Hematopoietic multipotent progenitor cell treated with erythropoietin and hydrocortisone succinate and interleukin-3 and kit ligand, for 6 days (in vitro differentiated cells): Measurements from ENCODE around the gene HOXD13.

Experiments used
- DNase-seq: peaks from one replicate; pipeline ENCODE4 v3.0.0-alpha.2; 2015

HOXD13 gene

GRCh38 chr2:176121190-176122051 lies 28.9 kb downstream of the HOXD13 start:
- no peak for DNase-seq

DNA sequence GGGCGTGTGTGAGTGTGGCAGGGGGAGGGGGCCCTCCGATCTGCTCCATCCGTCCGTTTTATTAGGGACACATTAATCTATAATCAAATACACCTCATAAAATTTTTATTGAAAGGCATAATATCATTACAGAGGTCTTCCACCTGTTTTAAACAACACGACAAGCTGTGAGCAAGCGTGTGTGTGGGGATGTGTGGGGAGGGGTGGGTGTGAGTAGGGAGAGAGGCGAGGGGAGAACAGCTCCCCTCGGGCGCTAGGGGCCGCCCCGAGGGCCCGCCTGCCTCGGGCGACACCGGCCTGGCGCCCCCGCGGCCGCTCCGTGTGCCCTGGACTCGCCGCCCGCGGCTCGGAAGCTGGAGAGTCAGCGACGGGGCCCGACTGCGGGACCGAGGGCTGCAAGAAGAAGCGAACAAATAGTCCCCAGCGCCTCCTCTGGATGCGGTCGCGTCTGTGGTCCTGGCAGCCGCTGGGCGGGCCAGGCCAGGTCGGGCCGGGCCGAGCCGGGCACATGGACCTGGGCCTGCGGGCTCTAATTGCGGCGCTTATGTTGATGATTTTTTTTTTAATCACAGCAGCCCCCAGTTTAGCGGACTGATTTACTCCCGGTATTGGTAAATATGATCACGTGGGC lies 29.6 kb downstream of the HOXD13 start:
- DNase-seq, result no peak

- DNase-seq, result no peak
Observed at GRCh38 chr2:176122683-176123410, 30.3 kb downstream of the HOXD13 start, which contains the start of gene HOXD9. Gene HOXD9, plus strand, starts transcription at chr2:176122719. Its CDS starts 50 bp downstream, at chr2:176122769.

- DNase-seq, result no peak
Observed at GRCh38 chr2:176123411-176124109, 31.0 kb downstream of the HOXD13 start.

- DNase-seq, result no peak
Observed at GRCh38 chr2:176124110-176124946, 31.8 kb downstream of the HOXD13 start.

DNA sequence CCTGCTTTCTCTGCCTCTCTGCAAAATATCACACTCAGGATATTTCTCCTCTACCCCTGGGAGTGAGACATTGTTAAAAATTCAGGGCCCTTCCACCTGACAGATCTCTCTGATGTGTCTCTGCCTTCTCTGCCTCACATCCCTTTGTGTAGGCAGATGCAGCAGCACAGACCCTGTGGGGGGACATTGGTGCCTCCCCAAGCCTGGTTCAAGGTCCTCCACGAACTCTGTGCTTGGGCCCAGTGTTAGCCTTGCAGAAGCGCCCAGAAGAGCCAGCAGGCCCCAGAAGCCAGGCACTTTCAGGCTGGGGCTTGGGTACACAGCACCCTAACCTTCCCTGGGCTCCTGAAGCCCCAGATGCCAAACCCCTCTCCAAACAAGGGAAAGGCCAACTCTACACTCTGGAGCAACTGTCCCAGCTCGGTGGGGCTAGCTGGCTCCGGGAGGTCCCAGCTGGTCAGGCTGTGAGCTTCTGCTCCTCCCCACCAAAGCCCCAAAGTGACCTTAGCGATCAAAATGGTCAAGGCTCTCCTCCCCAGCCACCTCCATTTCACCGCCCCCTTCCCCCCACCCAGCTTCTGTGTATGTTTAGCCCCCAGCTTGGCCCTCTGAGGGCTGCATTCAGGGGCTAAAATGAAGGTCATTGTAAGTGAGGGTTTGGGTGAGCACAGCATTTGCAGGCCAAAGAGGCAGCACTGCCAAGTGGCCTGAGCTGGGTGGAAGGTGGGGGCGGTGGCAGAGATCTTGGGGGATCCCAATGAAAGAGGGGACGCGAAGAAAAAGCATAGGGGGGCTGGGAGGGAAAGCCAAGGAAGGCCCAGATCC lies 32.6 kb downstream of the HOXD13 start:
- DNase-seq, result no peak

DNA sequence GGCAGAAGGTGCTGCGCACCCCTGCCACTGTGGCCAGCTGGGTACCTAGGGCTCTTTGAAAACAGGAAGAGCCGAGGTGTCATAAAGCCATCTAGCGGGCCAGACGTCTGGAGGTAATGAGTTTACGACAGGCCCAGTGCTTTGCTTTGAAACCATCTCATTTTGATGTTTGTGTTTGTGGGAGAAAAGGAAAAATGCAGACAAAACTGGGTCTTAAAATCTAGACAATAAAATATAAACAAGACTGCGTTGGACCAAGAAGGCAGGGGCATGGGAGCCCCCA lies 33.2 kb downstream of the HOXD13 start:
- no peak for DNase-seq

GRCh38 chr2:176126929-176127773 lies 34.6 kb downstream of the HOXD13 start:
- DNase-seq, result peak; percentile 84

DNA sequence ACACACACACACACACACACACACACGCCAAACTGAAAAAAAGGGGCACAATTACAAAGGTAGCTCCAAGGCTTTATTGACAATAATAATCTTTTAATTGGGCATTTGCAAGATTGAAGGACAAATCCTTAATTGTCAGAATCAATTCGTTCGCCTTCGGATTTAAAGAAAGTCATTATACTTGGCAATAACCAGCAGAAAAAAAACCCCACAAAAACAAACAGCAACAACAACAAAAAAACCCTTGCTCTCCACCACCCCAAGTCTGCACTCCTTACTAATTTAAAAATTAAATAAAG lies 35.2 kb downstream of the HOXD13 start:
- DNase-seq, result no peak

DNA sequence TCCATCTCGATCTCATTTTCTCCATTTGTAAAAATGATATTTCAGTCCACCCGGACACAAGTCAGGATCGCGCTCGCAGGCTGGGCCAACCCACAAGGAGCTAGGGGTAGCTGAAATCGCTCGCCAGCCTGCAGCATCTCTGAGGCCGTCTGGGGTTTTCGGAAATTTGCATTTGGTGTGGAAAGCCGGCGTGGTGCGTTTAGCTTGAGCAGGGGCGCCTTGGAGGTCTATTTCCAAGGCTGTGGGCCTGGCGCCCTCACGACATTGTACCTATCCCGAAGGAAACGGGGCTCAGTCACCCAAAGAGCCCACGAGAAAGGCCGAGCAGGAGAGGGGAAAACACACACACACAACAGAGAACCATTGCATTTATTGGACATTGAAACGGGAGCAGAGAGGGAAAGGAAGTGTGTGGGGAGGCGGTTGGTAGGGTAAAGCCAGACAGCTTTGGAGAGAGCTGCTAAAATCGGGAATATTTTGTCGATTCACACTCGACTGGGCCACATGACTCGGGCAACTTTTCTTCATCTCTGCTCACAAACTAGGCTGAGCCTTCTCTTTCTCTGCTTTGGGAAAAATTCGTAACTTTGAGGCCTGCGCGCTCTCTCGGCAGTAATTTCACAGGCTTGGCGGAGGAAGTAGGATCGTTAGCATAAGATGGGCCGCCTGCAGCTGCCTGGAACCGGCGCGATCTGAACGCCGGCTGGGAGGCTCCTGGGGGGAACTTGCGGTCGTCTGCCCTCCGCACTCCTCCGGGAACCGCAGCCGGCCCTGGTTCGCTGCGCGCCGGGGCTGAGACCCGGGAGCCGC lies 35.9 kb downstream of the HOXD13 start:
- no peak for DNase-seq

GRCh38 chr2:176128982-176129796 lies 36.7 kb downstream of the HOXD13 start, which contains the start of gene HOXD8:
Gene HOXD8, plus strand, starts transcription at chr2:176129705. Its CDS starts 662 bp downstream, at chr2:176130367.
- DNase-seq, result no peak

GRCh38 chr2:176129813-176130146 lies 37.3 kb downstream of the HOXD13 start:
- no peak for DNase-seq

DNA sequence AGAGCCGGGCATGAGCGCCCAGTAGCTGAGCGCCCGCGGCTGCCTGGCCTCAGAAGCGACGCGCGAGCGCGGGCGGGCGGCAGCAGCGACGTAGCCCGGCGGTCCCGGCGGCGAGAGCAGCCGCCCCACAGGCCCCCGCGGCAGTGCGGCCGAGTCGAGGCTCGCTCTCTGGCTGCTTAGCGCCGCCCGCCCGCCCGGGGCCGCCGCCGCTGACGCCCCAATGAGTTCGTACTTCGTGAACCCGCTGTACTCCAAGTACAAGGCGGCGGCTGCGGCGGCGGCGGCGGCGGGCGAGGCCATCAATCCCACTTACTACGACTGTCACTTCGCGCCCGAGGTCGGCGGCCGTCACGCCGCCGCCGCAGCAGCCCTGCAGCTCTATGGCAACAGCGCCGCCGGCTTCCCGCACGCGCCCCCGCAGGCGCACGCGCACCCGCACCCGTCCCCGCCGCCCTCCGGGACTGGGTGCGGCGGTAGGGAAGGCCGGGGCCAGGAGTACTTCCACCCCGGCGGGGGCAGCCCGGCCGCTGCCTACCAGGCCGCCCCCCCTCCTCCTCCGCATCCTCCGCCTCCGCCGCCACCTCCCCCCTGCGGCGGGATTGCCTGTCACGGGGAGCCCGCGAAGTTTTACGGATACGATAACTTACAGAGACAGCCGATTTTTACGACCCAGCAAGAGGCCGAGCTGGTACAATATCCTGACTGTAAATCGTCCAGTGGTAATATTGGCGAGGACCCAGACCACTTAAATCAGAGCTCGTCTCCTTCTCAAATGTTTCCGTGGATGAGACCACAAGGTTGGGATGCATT lies 37.8 kb downstream of the HOXD13 start:
- DNase-seq, result no peak

GRCh38 chr2:176130957-176131847 lies 38.7 kb downstream of the HOXD13 start:
- DNase-seq, result no peak

- no peak for DNase-seq
Observed at GRCh38 chr2:176131848-176132158, 39.3 kb downstream of the HOXD13 start.

- DNase-seq, result no peak
Observed at GRCh38 chr2:176132205-176133171, 40.0 kb downstream of the HOXD13 start.
